ENCODE measurements around the gene SYNDIG1L.
"Not testable (repeated sequence)": the region's sequence is repeated elsewhere in the genome, so short reads cannot be mapped to it uniquely, and the experiment has no call there.

The SYNDIG1L gene

GRCh38 chr14:74464785-74465184 lies 38.8 kb upstream of the SYNDIG1L start:
- no peak for TF ChIP-seq CTCF (IDR thresholded peaks at IDR 0.05; ENCODE audit: borderline replicate concordance, insufficient read depth, low read depth, low read length)
- H3K4me3 ChIP-seq (ENCODE audit: low read depth, low read length): no peak overlapping the region

DNA sequence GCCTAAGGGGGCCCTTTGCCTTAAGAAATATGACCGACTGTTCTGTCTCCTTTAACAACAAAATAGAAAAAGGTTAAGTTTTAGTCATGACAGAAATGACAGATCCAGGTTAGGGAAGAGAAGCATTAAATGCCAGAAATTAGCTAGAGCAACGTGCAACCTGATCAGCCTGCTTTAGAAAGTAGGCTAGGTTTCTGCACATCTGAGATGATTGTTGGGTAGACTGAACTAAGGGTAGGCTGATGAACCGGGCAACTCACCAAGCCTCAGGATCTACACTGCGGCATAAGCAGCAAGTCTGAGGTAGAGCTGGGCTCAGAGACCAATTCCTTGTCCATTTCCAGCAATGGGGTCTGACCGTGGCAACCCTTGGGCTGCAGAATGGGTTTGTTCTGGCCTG lies 37.7 kb upstream of the SYNDIG1L start:
- no peak for TF ChIP-seq CTCF (IDR thresholded peaks at IDR 0.05; ENCODE audit: borderline replicate concordance, insufficient read depth, low read depth, low read length)
- no peak overlapping the region for H3K4me3 ChIP-seq (ENCODE audit: low read depth, low read length)

DNA sequence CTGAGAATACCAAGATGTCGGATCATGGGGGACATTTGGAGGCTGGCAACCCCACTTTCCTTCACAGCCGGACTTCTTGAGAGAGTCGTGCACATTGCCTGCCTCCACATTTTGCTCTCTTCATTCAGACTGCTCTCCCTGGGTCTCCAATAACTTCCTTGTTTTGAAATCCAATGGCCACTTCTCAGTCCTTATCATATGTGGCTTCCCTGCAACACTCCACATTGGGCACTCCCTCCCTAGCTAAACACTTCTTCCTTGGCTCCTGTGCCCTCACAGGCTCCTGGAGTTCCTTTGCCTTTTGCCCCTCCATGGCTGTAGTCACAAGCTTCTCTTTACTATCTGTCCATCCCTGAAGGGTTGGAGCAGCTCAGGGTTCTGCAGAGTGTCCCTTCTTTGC lies 37.0 kb upstream of the SYNDIG1L start:
- no peak for TF ChIP-seq CTCF (IDR thresholded peaks at IDR 0.05; ENCODE audit: borderline replicate concordance, insufficient read depth, low read depth, low read length)

GRCh38 chr14:74459976-74460375 lies 34.0 kb upstream of the SYNDIG1L start:
- H3K4me3 ChIP-seq (ENCODE audit: low read depth, low read length): no peak overlapping the region
- TF ChIP-seq CTCF (IDR thresholded peaks at IDR 0.05; ENCODE audit: borderline replicate concordance, insufficient read depth, low read depth, low read length): no peak

More for the DNA sequence above, 37.0 kb upstream of the SYNDIG1L start:
- H3K4me3 ChIP-seq (ENCODE audit: low read depth, low read length): no peak overlapping the region

- no peak overlapping the region for H3K4me3 ChIP-seq (ENCODE audit: low read depth, low read length)
- TF ChIP-seq CTCF (IDR thresholded peaks at IDR 0.05; ENCODE audit: borderline replicate concordance, insufficient read depth, low read depth, low read length): peak; percentile 80
Measured at GRCh38 chr14:74459289-74459946, 33.4 kb upstream of the SYNDIG1L start.

GRCh38 chr14:74457565-74457895 lies 31.5 kb upstream of the SYNDIG1L start:
- no peak for TF ChIP-seq CTCF (IDR thresholded peaks at IDR 0.05; ENCODE audit: borderline replicate concordance, insufficient read depth, low read depth, low read length)
- no peak overlapping the region for H3K4me3 ChIP-seq (ENCODE audit: low read depth, low read length)

- no peak for TF ChIP-seq CTCF (IDR thresholded peaks at IDR 0.05; ENCODE audit: borderline replicate concordance, insufficient read depth, low read depth, low read length)
- H3K4me3 ChIP-seq (ENCODE audit: low read depth, low read length): no peak overlapping the region
Measured at GRCh38 chr14:74456684-74457564, 30.9 kb upstream of the SYNDIG1L start.

DNA sequence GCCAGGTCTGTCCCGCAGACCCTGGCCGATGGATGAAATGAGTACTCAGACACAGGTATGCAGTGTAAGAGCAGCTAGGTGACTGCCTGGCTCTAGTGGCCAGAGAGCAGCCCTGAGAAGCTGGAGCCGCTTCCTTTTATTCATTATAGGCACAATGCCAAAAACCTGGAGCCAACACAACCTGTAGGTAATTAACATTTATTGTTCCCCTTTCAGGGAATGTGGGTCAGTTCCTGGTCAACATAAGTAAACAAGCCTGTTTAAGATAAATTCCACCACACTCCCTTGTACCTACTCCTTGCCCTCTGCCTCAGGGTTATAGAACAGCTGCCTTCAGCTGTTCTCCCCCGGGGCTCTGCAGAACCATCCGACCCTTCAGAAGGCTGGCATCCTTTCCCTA lies 28.4 kb upstream of the SYNDIG1L start:
- H3K4me3 ChIP-seq (ENCODE audit: low read depth, low read length): not testable (repeated sequence)
